Measurements from ENCODE around the gene RTP3.
"Not testable (repeated sequence)": the region's sequence is repeated elsewhere in the genome, so short reads cannot be mapped to it uniquely, and the experiment has no call there.

The RTP3 gene

GRCh38 chr3:46491089-46492070, 6.4 kb upstream of the RTP3 start:
- no peak for DNase-seq

- no peak for DNase-seq
Measured at GRCh38 chr3:46492890-46493547, 4.8 kb upstream of the RTP3 start.

- DNase-seq, result not testable (repeated sequence)
Measured at GRCh38 chr3:46494491-46494890, 3.3 kb upstream of the RTP3 start.

GRCh38 chr3:46495901-46496456, 1.8 kb upstream of the RTP3 start:
- DNase-seq, result peak; percentile 56

GRCh38 chr3:46496746-46497555, 825 bp upstream of the RTP3 start:
- no peak for DNase-seq

GRCh38 chr3:46498916-46499519, 1.2 kb downstream of the RTP3 start:
- DNase-seq, result no peak

- DNase-seq, result no peak
Measured at GRCh38 chr3:46500656-46501635, 3.2 kb downstream of the RTP3 start.

- no peak for DNase-seq
Measured at GRCh38 chr3:46501702-46502101, 3.9 kb downstream of the RTP3 start.

GRCh38 chr3:46503200-46503874, 5.6 kb downstream of the RTP3 start:
- no peak for DNase-seq

- no peak for DNase-seq
Measured at GRCh38 chr3:46504789-46505188, 7.0 kb downstream of the RTP3 start.

GRCh38 chr3:46505953-46506352, 8.2 kb downstream of the RTP3 start:
- no peak for DNase-seq

GRCh38 chr3:46506526-46506925, 8.8 kb downstream of the RTP3 start:
- DNase-seq, result no peak

GRCh38 chr3:46508850-46509591, 11.2 kb downstream of the RTP3 start:
- no peak for DNase-seq

GRCh38 chr3:46509661-46510187, 11.9 kb downstream of the RTP3 start:
- no peak for DNase-seq

GRCh38 chr3:46512191-46512749, 14.5 kb downstream of the RTP3 start:
- no peak for DNase-seq

- DNase-seq, result no peak
Measured at GRCh38 chr3:46516521-46516920, 18.7 kb downstream of the RTP3 start.

GRCh38 chr3:46517016-46517783, 19.4 kb downstream of the RTP3 start:
- peak; percentile 45 for DNase-seq

GRCh38 chr3:46517784-46518181, 20.0 kb downstream of the RTP3 start:
- DNase-seq, result no peak
